Left ventricle myocardium inferior (tissue), 1 donor: Measurements from ENCODE around the gene C14orf39. TPM values are rescaled to one million over a fixed set of nuclear protein-coding genes. Genes with fewer than 3 reads are reported as not detected.
A peak's percentile ranks its signal among the peaks of the same experiment; 100 is the strongest.

Source experiments
- DNase-seq: peaks from one replicate; pipeline ENCODE4 v3.0.0-alpha.2; 2020
- H3K27ac ChIP-seq: fragments of 200-600 bp; replicated peaks from 2 replicates; pipeline ENCODE4 v1.8.0; 2021
- H3K27me3 ChIP-seq: fragments of 200-600 bp; 2 replicates; pipeline ENCODE4 v1.8.0; 2021; ENCODE audit warnings: low read depth
- H3K36me3 ChIP-seq: fragments of 200-600 bp; 2 replicates; pipeline ENCODE4 v1.8.0; 2021
- H3K4me1 ChIP-seq: fragments of 200-600 bp; 2 replicates; pipeline ENCODE4 v1.8.0; 2021
- H3K4me3 ChIP-seq: fragments of 200-600 bp; 2 replicates; pipeline ENCODE4 v1.8.0; 2021; ENCODE audit warnings: mild to moderate bottlenecking, moderate library complexity
- H3K9me3 ChIP-seq: fragments of 200-600 bp; replicated peaks from 2 replicates; pipeline ENCODE4 v1.8.0; 2021
- CTCF ChIP-seq: fragments of 200-600 bp; IDR thresholded peaks from 2 replicates; pipeline ENCODE4 v1.8.0; 2021; ENCODE audit warnings: antibody characterized with exemption, mild to moderate bottlenecking, borderline replicate concordance
- intact Hi-C: fragments of 100-400 bp; cut with micrococcal nuclease; formaldehyde crosslinking; loops from one replicate; pipeline ENCODE4 v1.11.0; 2022
- long read RNA-seq: library from polyadenylated mRNA; unstranded; transcript quantifications from one replicate; pipeline ENCODE4 v2.0.0, GENCODE V29; 2021
- total RNA-seq: library from RNA; stranded (reverse); fragmentation: NEBNext Ultra II Directional; extraction: Animal tissue kit (Norgen Biotek cat#: 25700); gene quantifications from one replicate; pipeline ENCODE4 v1.2.1, GENCODE V29; 2021
- donor health status: DM: no; HTN: yes; CAD: no; lungs with severe emphysema.

Gene C14orf39
- total RNA-seq, result not detected
- long read RNA-seq, result 0 reads

GRCh38 chr14:60485598-60486251, at the start of gene C14orf39:
Gene C14orf39 (minus strand): TSS chr14:60486063. CDS start chr14:60485078, 985 bp downstream.
- H3K9me3 ChIP-seq, result peaks cover 5% of the 10 kb centered on the region
- TF ChIP-seq CTCF, result no peak
- H3K27me3 ChIP-seq, result peaks cover 98% of the 10 kb centered on the region
- H3K4me3 ChIP-seq, result peak within 1 kb of the TSS; percentile 49
- no peak for DNase-seq
- no peaks in the 10 kb centered on the region for H3K36me3 ChIP-seq
- H3K4me1 ChIP-seq, result peaks cover 11% of the 10 kb centered on the region
- no peak within 1 kb of the TSS for H3K27ac ChIP-seq
- intact Hi-C loops, result no loop called here

GRCh38 chr14:60532442-60532841, 46.6 kb upstream of the C14orf39 start:
- peaks cover 46% of the 10 kb centered on the region for H3K27me3 ChIP-seq
- no peaks in the 10 kb centered on the region for H3K36me3 ChIP-seq
- H3K9me3 ChIP-seq, result peaks cover under 1% of the 10 kb centered on the region
- no peak overlapping the region for H3K4me3 ChIP-seq
- no peak for TF ChIP-seq CTCF
- H3K4me1 ChIP-seq, result no peaks in the 10 kb centered on the region
- H3K27ac ChIP-seq, result no peak overlapping the region
- intact Hi-C loops, result no loop called here
- DNase-seq, result no peak

GRCh38 chr14:60515511-60516289, 29.8 kb upstream of the C14orf39 start:
- no peak for DNase-seq
- H3K27me3 ChIP-seq, result peaks cover 100% of the 10 kb centered on the region
- peaks cover 7% of the 10 kb centered on the region for H3K9me3 ChIP-seq
- peaks cover 27% of the 10 kb centered on the region for H3K4me1 ChIP-seq
- H3K4me3 ChIP-seq, result peak overlapping the region; percentile 59
- no peak overlapping the region for H3K27ac ChIP-seq
- intact Hi-C loops, result no loop called here
- TF ChIP-seq CTCF, result no peak
- H3K36me3 ChIP-seq, result no peaks in the 10 kb centered on the region

GRCh38 chr14:60514741-60515491, 29.1 kb upstream of the C14orf39 start:
- Histone ChIP-seq H3K4me1 (peaks cover 35% of the 10 kb centered on the region), H3K27me3 (peaks cover 100% of the 10 kb centered on the region), H3K27ac (no peak overlapping the region), H3K36me3 (no peaks in the 10 kb centered on the region), H3K9me3 (peaks cover 7% of the 10 kb centered on the region), H3K4me3 (peak overlapping the region; percentile 59)
- DNase-seq, result no peak
- TF ChIP-seq CTCF, result peak; percentile 39
- intact Hi-C loops, result no loop called here

GRCh38 chr14:60514378-60514740, 28.5 kb upstream of the C14orf39 start:
- no peak for DNase-seq
- no peak overlapping the region for H3K27ac ChIP-seq
- intact Hi-C loops, result no loop called here

More at GRCh38 chr14:60514378-60514740, 28.5 kb upstream of the C14orf39 start:
- Histone ChIP-seq H3K27me3 (peaks cover 100% of the 10 kb centered on the region), H3K4me3 (peak overlapping the region; percentile 59), H3K36me3 (no peaks in the 10 kb centered on the region), H3K4me1 (peaks cover 40% of the 10 kb centered on the region), H3K9me3 (peaks cover 7% of the 10 kb centered on the region)
- no peak for TF ChIP-seq CTCF
